Measurements from ENCODE around the gene CSAG1.
"Not testable (repeated sequence)": the region's sequence is repeated elsewhere in the genome, so short reads cannot be mapped to it uniquely, and the experiment has no call there.

GRCh38 chrX:152759544-152759943 is 26.0 kb upstream of the CSAG1 start:
- not testable (repeated sequence) for TF ChIP-seq RFX5 (IDR thresholded peaks at IDR 0.05; ENCODE audit: low read depth, low read length); HOXA5 (CRISPR knock-in tag; IDR thresholded peaks at IDR 0.05); POLR2AphosphoS5 (IDR thresholded peaks at IDR 0.05; ENCODE audit: low read depth, low read length); KAT7 (CRISPR knock-in tag; IDR thresholded peaks at IDR 0.05; ENCODE audit: borderline replicate concordance); ZNF274 (CRISPR knock-in tag; IDR thresholded peaks at IDR 0.05); ZNF747 (CRISPR knock-in tag; IDR thresholded peaks at IDR 0.05; ENCODE audit: borderline replicate concordance); ZNF639 (CRISPR knock-in tag; conservative IDR thresholded peaks at IDR 0.05); PHF21A (CRISPR knock-in tag; IDR thresholded peaks at IDR 0.05); IRF9 (CRISPR knock-in tag; IDR thresholded peaks at IDR 0.05; ENCODE audit: borderline replicate concordance)

All from HepG2 (cell line).